ENCODE measurements around the gene OR5AK2.

DNA sequence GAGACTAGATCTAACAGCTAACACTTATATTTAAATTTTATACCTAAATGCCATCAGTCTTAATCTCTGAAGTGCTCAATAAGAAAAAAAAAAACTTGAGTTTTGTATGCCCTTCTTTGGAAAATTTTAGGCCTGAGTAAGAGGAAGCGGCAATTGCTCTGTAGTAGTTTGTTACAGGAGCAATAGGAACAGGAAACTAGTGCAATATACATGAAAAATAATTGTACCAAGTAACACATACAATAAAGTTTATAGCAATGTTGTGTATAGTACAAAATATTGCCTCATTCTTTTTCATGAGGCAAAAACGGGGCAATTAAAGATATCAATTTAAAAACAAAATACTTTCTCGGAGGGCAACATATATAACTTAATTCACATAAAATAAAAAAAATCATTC lies 19.7 kb downstream of the OR5AK2 start:
- no peak for TF ChIP-seq ARNTL (CRISPR knock-in tag; IDR thresholded peaks at IDR 0.05; ENCODE audit: borderline replicate concordance, low read depth)
- TF ChIP-seq, protein P1, sequence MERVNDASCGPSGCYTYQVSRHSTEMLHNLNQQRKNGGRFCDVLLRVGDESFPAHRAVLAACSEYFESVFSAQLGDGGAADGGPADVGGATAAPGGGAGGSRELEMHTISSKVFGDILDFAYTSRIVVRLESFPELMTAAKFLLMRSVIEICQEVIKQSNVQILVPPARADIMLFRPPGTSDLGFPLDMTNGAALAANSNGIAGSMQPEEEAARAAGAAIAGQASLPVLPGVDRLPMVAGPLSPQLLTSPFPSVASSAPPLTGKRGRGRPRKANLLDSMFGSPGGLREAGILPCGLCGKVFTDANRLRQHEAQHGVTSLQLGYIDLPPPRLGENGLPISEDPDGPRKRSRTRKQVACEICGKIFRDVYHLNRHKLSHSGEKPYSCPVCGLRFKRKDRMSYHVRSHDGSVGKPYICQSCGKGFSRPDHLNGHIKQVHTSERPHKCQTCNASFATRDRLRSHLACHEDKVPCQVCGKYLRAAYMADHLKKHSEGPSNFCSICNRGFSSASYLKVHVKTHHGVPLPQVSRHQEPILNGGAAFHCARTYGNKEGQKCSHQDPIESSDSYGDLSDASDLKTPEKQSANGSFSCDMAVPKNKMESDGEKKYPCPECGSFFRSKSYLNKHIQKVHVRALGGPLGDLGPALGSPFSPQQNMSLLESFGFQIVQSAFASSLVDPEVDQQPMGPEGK (CRISPR knock-in tag; IDR thresholded peaks at IDR 0.05; ENCODE audit: borderline replicate concordance) = no peak
- no peak for TF ChIP-seq ESRRG (CRISPR knock-in tag; IDR thresholded peaks at IDR 0.05)
- TF ChIP-seq ZFP3 (CRISPR knock-in tag; IDR thresholded peaks at IDR 0.05) = no peak
- TF ChIP-seq PPARA (CRISPR knock-in tag; IDR thresholded peaks at IDR 0.05; ENCODE audit: borderline replicate concordance) = no peak
- TF ChIP-seq CSDC2 (CRISPR knock-in tag; IDR thresholded peaks at IDR 0.05) = no peak
- TF ChIP-seq GLIS3 (CRISPR knock-in tag; IDR thresholded peaks at IDR 0.05) = no peak
- TF ChIP-seq, protein P2, sequence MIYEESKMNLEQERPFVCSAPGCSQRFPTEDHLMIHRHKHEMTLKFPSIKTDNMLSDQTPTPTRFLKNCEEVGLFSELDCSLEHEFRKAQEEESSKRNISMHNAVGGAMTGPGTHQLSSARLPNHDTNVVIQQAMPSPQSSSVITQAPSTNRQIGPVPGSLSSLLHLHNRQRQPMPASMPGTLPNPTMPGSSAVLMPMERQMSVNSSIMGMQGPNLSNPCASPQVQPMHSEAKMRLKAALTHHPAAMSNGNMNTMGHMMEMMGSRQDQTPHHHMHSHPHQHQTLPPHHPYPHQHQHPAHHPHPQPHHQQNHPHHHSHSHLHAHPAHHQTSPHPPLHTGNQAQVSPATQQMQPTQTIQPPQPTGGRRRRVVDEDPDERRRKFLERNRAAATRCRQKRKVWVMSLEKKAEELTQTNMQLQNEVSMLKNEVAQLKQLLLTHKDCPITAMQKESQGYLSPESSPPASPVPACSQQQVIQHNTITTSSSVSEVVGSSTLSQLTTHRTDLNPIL (CRISPR knock-in tag; IDR thresholded peaks at IDR 0.05; ENCODE audit: low read depth) = no peak
- no peak for TF ChIP-seq ZNF70 (CRISPR knock-in tag; IDR thresholded peaks at IDR 0.05)
- no peak for TF ChIP-seq RARB (CRISPR knock-in tag; IDR thresholded peaks at IDR 0.05)
- TF ChIP-seq ZNF565 (CRISPR knock-in tag; conservative IDR thresholded peaks at IDR 0.05; ENCODE audit: low read depth) = no peak
